ENCODE data around the gene METTL1.

DNA sequence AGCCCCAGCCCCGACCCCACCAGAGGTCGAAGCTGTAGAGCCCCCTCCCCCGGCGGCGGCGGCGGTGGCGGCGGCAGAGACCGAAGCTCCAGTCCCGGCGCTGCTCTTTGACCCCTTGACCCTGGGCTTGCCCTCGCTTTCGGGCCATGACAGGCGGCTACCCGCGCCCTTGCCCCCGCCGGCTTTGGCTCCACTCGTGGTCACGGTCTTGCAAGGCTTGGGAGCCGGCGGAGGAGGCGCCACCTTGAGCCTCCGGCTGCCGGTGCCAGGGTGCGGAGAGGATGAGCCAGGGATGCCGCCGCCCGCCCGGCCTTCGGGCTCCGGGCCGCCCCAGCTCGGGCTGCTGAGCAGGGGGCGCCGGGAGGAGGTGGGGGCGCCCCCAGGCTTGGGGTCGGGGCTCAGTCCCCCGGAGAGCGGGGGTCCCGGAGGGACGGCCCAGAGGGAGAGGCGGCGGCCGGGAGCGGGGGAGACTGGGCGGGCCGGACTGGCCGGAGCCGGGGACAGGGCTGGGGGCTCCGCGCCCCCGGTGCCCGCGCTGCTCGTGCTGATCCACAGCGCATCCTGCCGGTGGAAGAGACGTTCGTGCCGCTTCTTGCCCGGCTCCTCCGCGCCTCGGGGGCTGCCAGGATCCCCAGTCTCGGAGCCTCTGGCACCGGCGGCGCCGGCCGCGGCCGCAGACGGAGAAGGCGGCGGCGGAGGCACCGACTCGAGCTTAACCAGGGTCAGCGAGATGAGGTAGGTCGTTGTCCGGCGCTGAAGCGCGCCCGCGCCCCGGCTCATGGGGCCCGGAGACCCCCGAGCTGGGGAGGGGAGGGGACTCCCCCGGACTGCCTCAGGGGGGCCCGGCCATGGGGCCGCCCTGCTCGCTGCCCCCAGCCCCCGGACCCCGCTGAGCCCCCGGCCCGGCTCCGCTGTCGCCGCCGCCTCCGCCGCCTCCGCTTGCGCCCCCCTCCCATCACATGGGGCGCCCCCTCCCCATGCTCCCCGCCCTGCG lies 34.1 kb downstream of the METTL1 start:
- TF ChIP-seq POLR2A (IDR thresholded peaks at IDR 0.05) (no peak), CTCF (IDR thresholded peaks at IDR 0.05 in 4 of 5, conservative IDR thresholded peaks at IDR 0.05 in 1 of 5) (no peak)
